Natural killer cell (primary cell): ENCODE data around the gene NHS. TPM values are rescaled to one million over a fixed set of nuclear protein-coding genes. Genes with fewer than 3 reads are reported as not detected.

Experiments used
- ATAC-seq, 3 donors: fragments of 150-1000 bp in 2 of 3; fragments of 200-7000 bp in 1 of 3; cut with Tn5 transposase; 1 replicate in 1 of 3; 2 replicates in 2 of 3; pipeline ENCODE4 v1.10.0; 2021; ENCODE audit warnings: mild to moderate bottlenecking in 2 of 3, moderate library complexity in 2 of 3
- DNase-seq, 2 donors: peaks; one replicate each; pipeline versions ENCODE4 v3.0.0 to v3.0.0-alpha.2; 2013 to 2021; ENCODE audit warnings: mixed read lengths in 1 of 2
- H3K27ac ChIP-seq: one replicate; pipeline ENCODE4 v1.5.1; 2013; ENCODE audit warnings: mild to moderate bottlenecking, low read length
- H3K27me3 ChIP-seq: one replicate; pipeline ENCODE4 v1.6.1; 2013; ENCODE audit warnings: low read length; ENCODE audit not compliant: control insufficient read depth, insufficient read depth
- H3K36me3 ChIP-seq: one replicate; pipeline ENCODE4 v1.6.1; 2013; ENCODE audit warnings: low read length; ENCODE audit not compliant: control insufficient read depth, insufficient read depth
- H3K4me1 ChIP-seq: one replicate; pipeline ENCODE4 v1.6.1; 2013; ENCODE audit warnings: low read length; ENCODE audit not compliant: control insufficient read depth, insufficient read depth
- H3K4me3 ChIP-seq: one replicate; pipeline ENCODE4 v1.5.1; 2013; ENCODE audit warnings: low read length
- H3K9me3 ChIP-seq: one replicate; pipeline ENCODE4 v1.6.1; 2013; ENCODE audit warnings: low read length; ENCODE audit not compliant: control insufficient read depth, insufficient read depth
- H3K27ac Mint-ChIP-seq, 2 donors: one replicate each; pipeline ENCODE4 v1.8.0; 2022; ENCODE audit warnings: mild to moderate bottlenecking in 2 of 2, mixed read lengths in 2 of 2, moderate library complexity in 1 of 2
- H3K27me3 Mint-ChIP-seq, 2 donors: one replicate each; pipeline ENCODE4 v1.8.0; 2022; ENCODE audit warnings: low read depth in 2 of 2, mixed read lengths in 2 of 2
- H3K36me3 Mint-ChIP-seq: one replicate; pipeline ENCODE4 v1.8.0; 2022; ENCODE audit warnings: mixed read lengths
- H3K4me1 Mint-ChIP-seq, 2 donors: one replicate each; pipeline ENCODE4 v1.8.0; 2022; ENCODE audit warnings: mixed read lengths in 2 of 2
- H3K4me3 Mint-ChIP-seq: one replicate; pipeline ENCODE4 v1.8.0; 2022; ENCODE audit warnings: mild to moderate bottlenecking, moderate library complexity, mixed read lengths
- H3K9me3 Mint-ChIP-seq, 2 donors: one replicate each; pipeline ENCODE4 v1.8.0; 2022; ENCODE audit warnings: mixed read lengths in 2 of 2
- CTCF ChIP-seq: fragments of 200-600 bp; IDR thresholded peaks from one replicate; pipeline ENCODE4 v1.8.0; 2022; ENCODE audit warnings: antibody characterized with exemption
- WGBS: methylation state at CpG from one replicate; pipeline ENCODE4 v1.1.7; 2013; ENCODE audit warnings: missing lambda C conversion rate; ENCODE audit not compliant: insufficient coverage; 5-methylcytosine and 5-hydroxymethylcytosine counted together
- intact Hi-C: fragments of 100-400 bp; cut with micrococcal nuclease; formaldehyde crosslinking; loops from one replicate; pipeline ENCODE4 v1.14.2; 2022
- total RNA-seq, 4 donors: library from RNA; stranded (reverse); fragments of 120-200 nt in 1 of 4; gene quantifications; one replicate each; pipeline versions ENCODE4 v1.2.3 to v1.2.4, GENCODE V29; 2013 to 2022

The NHS gene
- total RNA-seq, 3 donors from 2014 or later (not counting 1 experiment from before 2014, with no cell fraction given) = 0.05 to 0.28 TPM; not detected in 1

DNA sequence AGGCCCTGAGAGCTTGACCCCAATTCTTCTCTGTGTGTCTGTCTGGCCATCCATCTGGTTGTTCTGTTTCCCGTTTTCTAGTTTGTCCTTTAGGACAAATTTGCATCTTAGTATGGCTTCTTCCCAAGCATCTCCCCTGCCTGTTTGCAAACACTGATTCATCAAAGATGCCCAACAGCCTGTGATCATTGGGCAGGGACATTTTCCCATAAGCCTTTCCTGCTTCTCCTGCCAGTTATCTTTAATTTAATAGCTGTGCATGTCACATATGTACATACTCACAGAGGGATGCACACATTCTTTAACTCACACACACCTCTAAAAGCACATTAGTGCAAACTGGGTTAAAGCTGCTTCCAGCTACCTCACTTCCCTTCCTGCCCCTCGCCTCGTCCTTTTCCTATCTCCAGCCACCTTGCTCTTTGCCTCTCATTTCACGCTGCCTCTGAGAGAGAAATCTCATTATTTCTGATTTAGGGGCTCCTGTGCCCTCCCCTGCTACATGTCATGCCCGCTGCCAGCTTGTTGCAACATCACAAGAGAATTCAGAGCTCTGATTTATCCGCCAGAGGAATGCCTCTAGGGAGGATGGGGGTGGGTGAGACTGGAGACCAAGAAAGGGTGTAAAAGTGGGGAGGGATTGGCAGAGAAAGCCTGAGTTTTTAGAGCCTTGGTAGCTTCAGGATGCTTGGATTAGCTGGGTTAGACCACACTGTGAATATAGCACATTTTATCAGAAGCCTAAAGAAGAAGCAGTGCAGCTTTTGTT is 100.6 kb downstream of the NHS start:
- ATAC-seq (no peak), DNase-seq (no peak)
- no peaks in the 10 kb centered on the region for H3K9me3 ChIP-seq
- TF ChIP-seq CTCF = no peak
- Mint-ChIP-seq H3K4me1 (no peaks in the 10 kb centered on the region), H3K27ac (no peak overlapping the region), H3K27me3 (no peaks in the 10 kb centered on the region), H3K4me3 (no peak overlapping the region), H3K36me3 (no peaks in the 10 kb centered on the region), H3K9me3 (peaks cover 0 to 2% of the 10 kb centered on the region in 2 donors)
- no peak overlapping the region for H3K27ac ChIP-seq
- intact Hi-C loops = no loop called here
- H3K4me1 ChIP-seq = no peaks in the 10 kb centered on the region
- no peak overlapping the region for H3K4me3 ChIP-seq
- no peaks in the 10 kb centered on the region for H3K36me3 ChIP-seq
- WGBS = 61% methylated on average over 6 of the region's 6 CpGs
- H3K27me3 ChIP-seq = no peaks in the 10 kb centered on the region

DNA sequence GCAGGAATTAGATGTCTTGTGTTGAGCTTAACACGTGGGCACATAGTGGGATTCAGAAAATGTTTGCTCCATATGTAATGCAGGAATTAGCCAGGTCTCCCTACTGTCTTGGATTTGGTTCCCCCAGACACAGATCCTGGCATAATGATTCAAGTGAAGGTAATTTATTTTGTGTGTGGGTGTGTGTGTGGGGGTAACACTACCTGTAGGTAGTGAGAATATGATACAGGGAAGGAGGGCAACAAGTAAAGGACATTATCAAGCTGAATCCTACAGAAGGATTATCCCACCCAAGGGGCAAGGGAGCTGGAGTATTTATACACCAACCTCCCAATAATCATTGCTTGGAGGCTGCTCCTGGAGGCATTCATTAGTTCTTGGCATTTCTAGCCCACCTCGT is 101.4 kb downstream of the NHS start:
- H3K4me3 Mint-ChIP-seq = no peak overlapping the region
- H3K27ac Mint-ChIP-seq = no peak overlapping the region
- no peaks in the 10 kb centered on the region for H3K4me1 Mint-ChIP-seq
- WGBS = 68% methylated on average over 2 of the region's 2 CpGs
- no peak for ATAC-seq
- no peaks in the 10 kb centered on the region for H3K36me3 Mint-ChIP-seq
- H3K9me3 Mint-ChIP-seq = peaks cover 0 to 2% of the 10 kb centered on the region in 2 donors
- Histone ChIP-seq H3K27ac (no peak overlapping the region), H3K9me3 (no peaks in the 10 kb centered on the region), H3K36me3 (no peaks in the 10 kb centered on the region), H3K27me3 (no peaks in the 10 kb centered on the region), H3K4me3 (no peak overlapping the region), H3K4me1 (no peaks in the 10 kb centered on the region)
- intact Hi-C loops = no loop called here
- peaks cover 0 to 4% of the 10 kb centered on the region in 2 donors for H3K27me3 Mint-ChIP-seq
- no peak for TF ChIP-seq CTCF
- no peak for DNase-seq

GRCh38 chrX:17481086-17481485 is 106.1 kb downstream of the NHS start:
- Mint-ChIP-seq H3K4me1 (no peaks in the 10 kb centered on the region), H3K9me3 (peaks cover 0 to 2% of the 10 kb centered on the region in 2 donors), H3K36me3 (no peaks in the 10 kb centered on the region), H3K27ac (no peak overlapping the region), H3K4me3 (no peak overlapping the region), H3K27me3 (peaks cover 0 to 6% of the 10 kb centered on the region in 2 donors)
- Histone ChIP-seq H3K27me3 (no peaks in the 10 kb centered on the region), H3K27ac (no peak overlapping the region), H3K4me3 (no peak overlapping the region), H3K36me3 (no peaks in the 10 kb centered on the region), H3K9me3 (no peaks in the 10 kb centered on the region), H3K4me1 (no peaks in the 10 kb centered on the region)
- intact Hi-C loops = no loop called here
- DNase-seq (no peak), ATAC-seq (no peak)
- no peak for TF ChIP-seq CTCF
- 80% methylated on average over 1 of the region's 4 CpGs for WGBS

- H3K4me1 Mint-ChIP-seq = no peaks in the 10 kb centered on the region
- Histone ChIP-seq H3K27me3 (no peaks in the 10 kb centered on the region), H3K9me3 (no peaks in the 10 kb centered on the region), H3K4me3 (no peak overlapping the region), H3K27ac (no peak overlapping the region), H3K4me1 (no peaks in the 10 kb centered on the region), H3K36me3 (no peaks in the 10 kb centered on the region)
- DNase-seq (no peak), ATAC-seq (no peak)
- no peak overlapping the region for H3K4me3 Mint-ChIP-seq
- H3K9me3 Mint-ChIP-seq = no peaks in the 10 kb centered on the region
- intact Hi-C loops = no loop called here
- peaks cover 0 to 6% of the 10 kb centered on the region in 2 donors for H3K27me3 Mint-ChIP-seq
- H3K27ac Mint-ChIP-seq = no peak overlapping the region
- TF ChIP-seq CTCF = no peak
- 80% methylated on average over 1 of the region's 1 CpG for WGBS
- H3K36me3 Mint-ChIP-seq = no peaks in the 10 kb centered on the region
These were observed 109.6 kb downstream of the NHS start for GRCh38 chrX:17484592-17484991.
